Bronchial epithelial cell (primary cell): ENCODE measurements around the gene SLC22A14. TPM values are rescaled to one million over a fixed set of nuclear protein-coding genes. Genes with fewer than 3 reads are reported as not detected.

Source experiments
- DNase-seq: peaks from one replicate; pipeline ENCODE4 v3.0.0-alpha.2; 2010; ENCODE audit warnings: low read depth
- FAIRE-seq: peaks from 2 replicates; lab custom pipeline; 2011; peaks lifted over from hg19 to GRCh38; lab: Jason Lieb, UNC
- H3K27me3 ChIP-seq: 2 replicates; pipeline ENCODE4 v1.5.1; 2011; ENCODE audit warnings: low read length; ENCODE audit not compliant: control insufficient read depth, insufficient read depth
- H3K36me3 ChIP-seq: 2 replicates; pipeline ENCODE4 v1.5.1; 2011; ENCODE audit warnings: low read length; ENCODE audit not compliant: control insufficient read depth, insufficient read depth
- H3K4me3 ChIP-seq: 2 replicates; pipeline ENCODE4 v1.5.1; 2011; ENCODE audit warnings: mild to moderate bottlenecking, low read depth, low read length, control low read depth
- total RNA-seq: library from RNA; depleted of rRNA; stranded (reverse); fragments of >200 nt; gene quantifications from 2 replicates; pipeline ENCODE4 v1.2.1, GENCODE V29; 2014
- TF ChIP-seq, protein P1 (sequence below): IDR thresholded peaks from 2 replicates; pipeline ENCODE4 v1.5.1; 2011; ENCODE audit warnings: mild to moderate bottlenecking, moderate library complexity, low read length, control low read depth, inconsistent platforms; ENCODE audit not compliant: insufficient read depth, severe bottlenecking

SLC22A14 gene
- total RNA-seq, 1 donor from 2014 or later, result 0.26 TPM

DNA sequence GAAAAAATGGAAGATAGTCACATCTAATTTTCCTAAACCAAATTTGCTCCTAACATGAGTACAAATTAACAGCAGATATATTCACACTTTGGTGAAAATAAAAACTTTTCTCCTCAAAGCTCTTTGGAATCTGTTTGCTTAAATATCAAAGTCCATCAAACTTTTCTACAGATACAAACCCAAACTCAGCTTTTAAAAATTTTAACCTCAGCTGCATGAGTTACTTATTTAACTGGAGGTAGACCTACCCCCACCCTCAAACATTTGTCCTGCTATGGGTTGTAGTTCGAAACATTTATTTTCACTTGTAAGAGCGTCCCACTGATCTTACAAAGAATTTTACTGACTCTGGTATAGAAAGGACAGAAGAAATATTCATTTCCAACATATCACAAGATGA lies 55.6 kb downstream of the SLC22A14 start:
- no peak overlapping the region for H3K4me3 ChIP-seq
- no peak for FAIRE-seq
- TF ChIP-seq, protein P1, sequence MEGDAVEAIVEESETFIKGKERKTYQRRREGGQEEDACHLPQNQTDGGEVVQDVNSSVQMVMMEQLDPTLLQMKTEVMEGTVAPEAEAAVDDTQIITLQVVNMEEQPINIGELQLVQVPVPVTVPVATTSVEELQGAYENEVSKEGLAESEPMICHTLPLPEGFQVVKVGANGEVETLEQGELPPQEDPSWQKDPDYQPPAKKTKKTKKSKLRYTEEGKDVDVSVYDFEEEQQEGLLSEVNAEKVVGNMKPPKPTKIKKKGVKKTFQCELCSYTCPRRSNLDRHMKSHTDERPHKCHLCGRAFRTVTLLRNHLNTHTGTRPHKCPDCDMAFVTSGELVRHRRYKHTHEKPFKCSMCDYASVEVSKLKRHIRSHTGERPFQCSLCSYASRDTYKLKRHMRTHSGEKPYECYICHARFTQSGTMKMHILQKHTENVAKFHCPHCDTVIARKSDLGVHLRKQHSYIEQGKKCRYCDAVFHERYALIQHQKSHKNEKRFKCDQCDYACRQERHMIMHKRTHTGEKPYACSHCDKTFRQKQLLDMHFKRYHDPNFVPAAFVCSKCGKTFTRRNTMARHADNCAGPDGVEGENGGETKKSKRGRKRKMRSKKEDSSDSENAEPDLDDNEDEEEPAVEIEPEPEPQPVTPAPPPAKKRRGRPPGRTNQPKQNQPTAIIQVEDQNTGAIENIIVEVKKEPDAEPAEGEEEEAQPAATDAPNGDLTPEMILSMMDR, result no peak
- DNase-seq, result no peak
- H3K36me3 ChIP-seq, result no peaks in the 10 kb centered on the region
- H3K27me3 ChIP-seq, result peaks cover 2% of the 10 kb centered on the region

DNA sequence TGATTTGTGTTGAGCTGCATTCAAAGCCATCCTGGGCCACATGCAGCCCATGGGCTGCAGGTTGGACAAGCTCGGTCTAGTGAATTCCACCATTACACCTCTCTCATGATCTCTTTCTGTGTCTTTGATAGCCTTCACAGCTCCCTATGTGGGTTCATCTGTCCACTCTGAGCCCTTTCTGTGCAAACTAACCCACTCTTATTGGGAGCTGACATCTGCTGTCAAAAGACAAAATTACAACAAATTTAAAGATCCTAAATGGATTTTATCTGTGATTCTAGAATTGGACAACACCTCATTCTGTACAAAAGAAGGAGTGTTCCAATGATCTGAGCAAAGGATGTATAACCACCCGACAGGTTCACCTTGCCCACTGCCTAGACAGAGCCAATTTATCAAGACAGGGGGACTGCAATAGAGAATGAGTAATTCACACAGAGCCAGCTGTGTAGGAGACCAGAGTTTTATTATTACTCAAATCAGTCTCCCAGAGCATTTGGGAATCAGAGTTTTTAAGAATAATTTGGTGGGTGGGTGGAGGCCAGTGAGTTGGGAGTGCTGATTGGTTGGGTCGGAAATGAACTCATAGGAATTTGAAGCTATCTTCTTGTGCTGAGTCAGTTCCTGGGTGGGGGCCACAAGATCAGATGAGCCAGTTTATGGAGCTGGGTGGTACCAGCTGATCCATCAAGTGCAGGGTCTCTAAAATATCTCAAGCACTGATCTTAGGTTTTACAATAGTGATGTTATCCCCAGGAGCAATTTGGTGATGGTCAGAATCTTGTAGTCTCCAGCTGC lies 61.9 kb downstream of the SLC22A14 start:
- FAIRE-seq (no peak), DNase-seq (no peak)
- Histone ChIP-seq H3K4me3 (no peak overlapping the region), H3K36me3 (no peaks in the 10 kb centered on the region), H3K27me3 (peaks cover 2% of the 10 kb centered on the region)
- TF ChIP-seq, protein P1, result no peak

DNA sequence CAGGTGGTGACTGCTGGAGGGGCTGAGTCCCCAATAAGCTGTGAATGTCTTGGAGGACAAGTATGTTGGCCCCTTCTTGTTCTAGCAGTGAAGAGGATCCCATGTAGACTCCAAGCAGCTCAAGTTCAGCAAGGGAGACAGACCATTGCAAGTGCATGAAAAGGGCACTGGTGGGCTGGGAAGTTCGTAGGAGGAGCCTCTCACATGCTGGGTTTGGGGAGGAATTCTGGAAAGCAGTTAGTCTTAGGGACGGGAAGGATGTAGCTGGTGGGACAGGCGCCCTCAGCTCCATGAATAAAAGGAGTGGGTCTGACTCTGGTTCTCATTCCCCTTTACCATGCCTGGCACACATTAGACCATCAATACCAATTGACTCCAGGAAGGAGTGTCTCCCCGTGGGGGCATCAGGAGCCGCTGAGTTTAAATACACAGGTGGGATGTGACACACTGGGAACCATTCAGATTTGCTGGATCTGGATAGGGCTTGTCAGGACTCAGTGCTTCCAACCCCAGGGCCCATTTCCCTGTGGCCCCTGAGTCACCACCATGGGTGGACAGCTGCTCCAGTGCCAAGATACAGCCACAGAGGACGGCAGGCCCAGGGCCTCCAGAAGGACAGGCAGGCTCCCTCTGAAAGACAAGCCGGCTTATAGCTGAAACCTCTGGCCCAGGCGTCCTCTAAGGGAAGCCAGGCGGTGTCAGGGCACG lies 63.9 kb downstream of the SLC22A14 start:
- FAIRE-seq (no peak), DNase-seq (no peak)
- Histone ChIP-seq H3K4me3 (peak overlapping the region; percentile 76), H3K36me3 (no peaks in the 10 kb centered on the region), H3K27me3 (no peaks in the 10 kb centered on the region)
- TF ChIP-seq, protein P1, result no peak

DNA sequence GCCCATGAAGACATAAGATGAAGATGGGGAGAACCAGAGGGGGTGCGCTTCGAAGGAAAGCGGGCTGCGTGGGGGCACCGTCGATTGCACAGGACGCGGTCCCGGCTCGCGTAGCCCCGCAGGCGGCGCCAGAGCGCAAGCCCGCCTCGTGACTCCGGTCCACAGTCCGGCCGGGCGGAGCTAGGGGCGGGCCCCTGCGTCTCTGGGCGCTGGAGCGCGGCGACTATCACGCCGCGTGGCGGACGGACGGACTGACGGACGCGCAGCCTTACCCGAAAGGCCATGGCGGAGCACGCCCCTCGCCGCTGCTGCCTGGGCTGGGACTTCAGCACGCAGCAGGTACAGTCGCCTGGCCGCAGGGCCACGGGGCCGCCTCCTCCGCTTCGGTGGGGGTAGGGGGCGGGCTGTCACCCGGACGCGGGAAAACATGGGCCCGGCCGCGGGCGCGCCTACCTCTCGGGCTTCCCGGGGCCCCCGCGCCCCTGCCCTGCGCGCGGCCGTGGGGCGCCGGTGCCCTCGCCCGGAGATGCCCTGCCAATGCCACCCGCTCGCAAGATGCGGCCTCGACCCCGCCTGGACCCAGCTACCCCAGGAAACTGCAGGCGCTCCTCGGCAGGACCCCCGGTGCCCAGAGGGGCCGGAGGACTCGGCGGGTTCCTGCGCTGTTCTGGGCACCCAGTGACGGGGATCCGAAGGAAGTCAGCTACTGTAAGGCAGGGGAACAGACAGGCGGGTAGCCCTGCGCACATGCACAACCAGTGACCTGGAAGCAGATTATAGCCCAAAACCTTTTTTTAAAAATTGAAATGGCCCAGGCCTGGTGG lies 64.7 kb downstream of the SLC22A14 start, which contains the start of gene XYLB:
XYLB (plus strand) TSS at position 199 of the 824 bp plus-strand sequence; CDS start at position 283, 84 bp downstream.
- no peaks in the 10 kb centered on the region for H3K36me3 ChIP-seq
- TF ChIP-seq, protein P1, result peak; percentile 98
- FAIRE-seq, result no peak
- DNase-seq, result peak; percentile 56
- H3K27me3 ChIP-seq, result no peaks in the 10 kb centered on the region
- H3K4me3 ChIP-seq, result peak within 1 kb of the TSS; percentile 76

DNA sequence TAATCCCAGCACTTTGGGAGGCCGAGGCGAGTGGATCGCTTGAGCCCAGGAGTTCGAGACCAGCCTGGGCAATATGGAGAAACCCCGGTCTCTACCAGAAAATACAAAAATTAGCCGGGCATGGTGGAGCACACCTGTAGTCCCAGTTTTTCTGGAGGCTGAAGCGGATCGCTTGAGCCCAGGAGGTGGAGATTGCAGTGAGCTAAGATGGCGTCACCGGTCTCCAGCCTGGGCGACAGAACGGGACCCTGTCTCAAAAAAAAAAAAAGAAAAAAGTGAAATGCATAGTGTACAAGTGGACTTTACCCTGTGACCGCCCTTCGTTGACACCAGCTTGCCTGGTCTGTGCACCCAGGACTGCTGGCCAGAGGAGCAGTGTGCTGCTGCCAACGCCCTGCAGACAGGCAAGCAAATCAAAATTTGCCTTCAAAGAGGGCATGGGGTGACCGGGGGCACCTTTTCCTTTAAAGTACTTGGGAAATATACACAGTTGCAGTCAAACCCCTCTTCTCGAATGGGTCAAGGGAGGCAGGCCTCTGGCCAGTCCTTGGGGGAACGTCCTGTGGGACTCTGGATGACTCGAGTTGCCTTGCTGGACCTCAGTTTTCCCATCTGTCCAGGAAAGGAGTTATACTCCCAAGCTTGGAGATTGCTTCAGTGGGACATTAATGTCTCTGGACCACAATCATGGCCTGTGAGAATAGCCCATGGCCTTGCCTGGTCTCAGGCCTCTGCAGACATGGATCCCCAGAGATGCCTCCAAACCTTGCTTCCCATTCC lies 65.5 kb downstream of the SLC22A14 start:
- Histone ChIP-seq H3K4me3 (peak overlapping the region; percentile 76), H3K27me3 (no peaks in the 10 kb centered on the region), H3K36me3 (no peaks in the 10 kb centered on the region)
- TF ChIP-seq, protein P1, result no peak
- FAIRE-seq (no peak), DNase-seq (no peak)
